NCI-H774 (cell line): ENCODE data around the gene POMT2.
"Not testable (repeated sequence)": the region's sequence is repeated elsewhere in the genome, so short reads cannot be mapped to it uniquely, and the experiment has no call there.

Source experiments
- DNase-seq: peaks from one replicate; lab custom pipeline; 2025; lab: John Stamatoyannopoulos, UW

The POMT2 gene

DNA sequence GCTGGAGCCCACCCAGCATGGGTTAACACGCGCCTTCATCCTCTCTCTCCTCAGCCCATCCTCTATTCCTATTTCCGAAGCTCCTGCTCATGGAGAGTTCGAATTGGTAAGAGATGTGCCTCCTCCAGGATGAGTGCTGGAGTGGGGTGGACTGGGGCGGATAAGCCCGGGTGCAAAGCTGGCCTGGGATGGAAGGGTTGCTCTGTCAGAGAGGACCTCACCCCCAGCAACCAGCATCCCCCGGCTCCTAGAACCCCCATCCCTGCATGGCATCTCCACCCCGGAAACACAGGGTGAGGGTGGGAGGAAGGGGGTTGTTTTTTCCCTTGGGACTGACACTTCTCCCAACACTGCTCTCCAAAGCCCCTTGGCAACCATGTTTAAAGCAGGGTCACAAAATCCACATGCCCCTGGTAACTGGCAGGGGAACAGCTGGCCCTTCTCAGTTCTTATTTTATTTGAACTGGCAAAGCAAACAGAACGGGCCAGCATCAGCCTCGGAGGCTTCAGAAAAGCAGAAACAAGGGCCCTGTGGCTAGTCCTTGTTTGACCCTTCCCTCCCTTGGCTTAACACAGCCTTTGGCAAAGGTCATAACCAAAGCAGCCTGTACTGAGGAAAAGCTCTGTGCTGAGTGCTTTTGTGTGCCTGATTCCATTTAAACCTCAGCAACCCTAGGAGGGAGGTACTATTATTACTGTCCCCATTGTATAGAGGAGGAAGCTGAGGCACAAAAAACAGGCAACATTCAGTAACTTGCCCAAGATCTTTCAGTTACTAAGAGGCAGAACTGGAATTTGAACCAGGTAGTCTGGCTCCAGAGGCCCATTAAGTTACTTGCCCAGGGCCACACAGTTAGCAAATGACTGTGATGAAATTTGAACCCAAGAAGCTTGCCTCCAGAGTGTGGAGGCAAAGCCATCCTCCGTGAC is 4.4 kb upstream of the POMT2 start:
- DNase-seq, result no peak

DNA sequence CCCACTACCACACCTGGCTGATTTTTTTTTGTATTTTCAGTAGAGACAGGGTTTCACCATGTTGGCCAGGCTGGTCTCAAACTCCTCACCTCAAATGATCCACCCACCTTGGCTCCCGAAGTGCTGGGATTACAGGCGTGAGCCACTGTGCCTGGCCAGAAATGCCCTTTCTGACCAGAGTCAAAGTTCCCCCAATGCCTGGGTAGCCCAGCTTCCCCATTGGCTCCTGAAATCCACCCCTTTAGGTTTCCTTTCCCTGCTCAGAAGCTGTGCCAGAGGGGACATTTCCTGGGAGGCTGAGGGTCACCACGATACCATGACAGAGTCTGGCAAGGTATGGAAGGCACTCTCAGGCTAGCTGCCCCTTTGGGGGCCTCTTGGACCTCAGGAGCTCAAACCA is 3.6 kb upstream of the POMT2 start:
- DNase-seq, result no peak

DNA sequence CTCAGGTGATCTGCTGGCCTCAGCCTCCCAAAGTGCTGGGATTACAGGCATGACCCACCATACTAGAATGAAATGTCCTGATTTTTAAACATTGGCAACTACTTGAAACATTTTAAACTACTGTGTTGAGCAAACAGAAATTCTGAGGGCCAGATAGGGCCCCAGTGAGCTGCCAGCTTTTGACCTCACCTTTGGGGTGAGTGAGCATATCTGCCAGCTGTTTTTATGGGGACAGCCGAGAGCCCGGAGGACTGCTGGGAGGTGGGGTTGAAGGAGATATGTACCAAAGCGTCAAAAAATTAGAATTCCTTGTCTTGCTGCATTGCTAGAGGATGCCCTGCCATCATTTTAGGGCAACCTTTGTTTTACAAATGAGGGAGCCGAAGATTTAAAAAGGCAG is 2.9 kb upstream of the POMT2 start:
- DNase-seq, result no peak

DNA sequence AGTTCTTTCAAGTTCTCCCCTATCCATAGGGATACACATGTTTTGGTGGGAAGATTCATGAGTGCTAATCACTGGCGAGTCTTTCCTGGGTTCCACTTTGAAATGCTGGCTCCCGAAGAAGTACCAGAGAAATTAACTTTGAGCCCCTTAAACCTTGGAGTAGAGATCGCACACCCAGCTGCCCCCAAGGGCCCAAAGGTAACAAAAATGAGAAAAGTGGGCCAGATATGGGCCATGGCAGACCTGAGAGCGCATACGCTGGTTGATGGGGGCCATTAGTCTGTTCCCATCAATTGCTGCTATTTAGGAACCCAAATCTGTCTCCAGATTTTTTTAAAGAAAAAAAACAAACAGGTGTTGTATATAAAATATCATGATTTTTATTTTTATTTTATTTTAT is 2.3 kb upstream of the POMT2 start:
- no peak for DNase-seq

DNA sequence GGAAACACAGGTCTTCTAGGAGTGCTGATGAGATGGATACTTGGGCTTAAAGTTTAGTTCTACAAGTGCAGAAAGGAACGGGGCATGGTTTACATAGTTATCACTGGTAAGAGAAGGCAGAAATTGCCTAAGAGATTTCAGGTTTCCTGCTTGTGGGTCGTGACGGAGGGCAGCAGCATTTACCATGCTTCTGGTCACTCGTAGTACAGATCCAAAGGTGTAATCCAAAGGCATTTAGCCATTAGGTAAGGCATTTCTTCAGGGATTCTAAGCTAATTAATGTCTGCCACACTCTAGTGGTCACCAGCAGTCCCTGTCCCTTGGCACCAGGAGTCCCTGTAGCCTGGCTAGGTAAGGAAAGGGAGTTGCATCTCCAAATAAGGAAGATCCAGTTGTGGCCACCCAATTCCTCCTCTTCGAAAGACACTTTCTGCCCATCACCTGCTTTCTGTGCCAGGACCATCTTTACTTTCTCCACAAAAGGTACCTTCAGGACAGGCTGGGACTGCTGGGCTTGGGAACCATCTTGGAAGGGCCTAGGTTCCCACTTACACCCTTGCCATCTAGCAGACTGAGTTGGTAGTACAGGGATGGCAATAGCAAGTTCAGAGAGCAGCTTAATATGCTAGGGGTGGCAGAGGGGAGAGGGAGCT is 1.7 kb upstream of the POMT2 start:
- no peak for DNase-seq

DNA sequence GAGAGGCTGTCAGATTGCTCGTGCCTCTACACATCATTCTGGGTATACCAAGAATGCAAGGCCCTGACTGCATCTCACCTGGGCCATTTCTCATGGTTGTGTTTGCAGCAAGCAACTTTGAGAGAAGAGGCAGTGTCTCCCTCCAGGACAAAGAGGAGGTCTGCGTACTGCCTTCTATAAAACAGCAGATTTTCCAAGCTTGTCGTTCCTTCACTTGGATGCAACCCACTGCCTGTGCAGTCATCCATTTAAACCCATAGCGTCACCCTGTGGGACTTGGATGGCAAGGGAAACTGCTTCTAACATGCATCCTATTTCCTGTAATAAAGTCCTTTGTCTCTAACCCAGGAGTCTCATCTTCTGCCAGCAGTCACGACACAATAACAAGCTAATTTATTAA is 1.3 kb downstream of the POMT2 start:
- DNase-seq, result no peak

DNA sequence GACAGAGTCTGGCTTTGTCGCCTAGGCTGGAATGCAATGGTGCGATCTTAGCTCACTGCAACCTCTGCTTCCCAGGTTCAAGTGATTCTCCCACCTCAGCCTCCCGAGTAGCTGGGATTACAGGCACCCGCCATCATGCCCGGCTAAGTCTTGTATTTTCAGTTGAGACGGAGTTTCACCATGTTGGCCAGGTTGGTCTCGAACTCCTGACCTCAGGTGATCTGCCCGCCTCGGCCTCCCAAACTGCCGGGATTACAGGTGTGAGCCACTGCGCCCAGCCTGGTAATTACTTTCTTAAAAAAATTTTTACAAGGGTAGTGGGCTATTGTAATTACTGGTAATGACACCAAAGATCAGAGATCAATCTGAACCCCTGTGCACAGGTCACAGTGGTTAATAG is 1.9 kb downstream of the POMT2 start:
- DNase-seq, result not testable (repeated sequence)

DNA sequence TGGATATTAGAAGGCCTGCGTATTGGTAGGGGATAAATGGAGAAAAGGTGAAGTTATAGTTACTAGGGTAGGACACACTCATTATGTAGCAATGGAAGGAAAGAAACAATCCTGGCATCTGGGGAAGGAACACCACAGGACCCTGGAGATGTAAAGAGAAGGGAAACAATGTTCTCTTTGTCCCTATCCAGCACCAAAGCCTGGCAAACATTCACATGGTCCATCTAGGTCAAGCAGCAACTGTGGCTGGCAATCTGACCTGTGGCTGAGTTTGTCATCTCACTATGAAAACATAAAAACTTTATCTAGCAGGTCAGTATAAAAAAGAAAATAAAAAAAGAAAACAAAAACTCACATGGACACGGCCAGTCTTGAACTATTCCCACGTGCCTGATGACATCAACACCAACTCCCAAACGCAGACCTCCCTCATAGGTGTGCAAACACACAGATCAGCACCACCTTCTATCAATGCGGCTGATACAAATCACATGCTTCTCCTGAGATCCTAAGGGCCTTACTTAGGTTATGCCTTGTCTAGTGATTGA is 2.6 kb downstream of the POMT2 start:
- DNase-seq, result no peak

DNA sequence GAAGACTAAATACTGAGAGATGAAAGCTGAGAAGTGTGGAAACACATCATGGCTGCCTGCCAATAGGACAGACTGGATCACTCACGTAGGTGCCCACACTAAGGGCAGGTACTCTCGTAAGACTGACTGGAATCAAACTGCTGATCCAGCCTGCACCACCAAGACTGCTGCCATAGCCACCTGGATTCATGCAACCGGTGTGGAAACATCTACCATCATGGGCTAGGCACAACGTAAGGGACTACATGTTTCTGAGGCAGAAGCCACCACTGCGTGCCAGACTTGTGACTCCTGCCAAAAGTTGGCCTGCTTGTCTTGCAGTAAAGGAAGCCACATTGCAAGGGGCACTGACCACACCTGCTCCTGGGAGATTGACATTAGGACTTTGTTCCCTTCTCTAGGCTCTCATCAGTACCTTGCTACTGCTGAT is 3.8 kb downstream of the POMT2 start:
- no peak for DNase-seq

DNA sequence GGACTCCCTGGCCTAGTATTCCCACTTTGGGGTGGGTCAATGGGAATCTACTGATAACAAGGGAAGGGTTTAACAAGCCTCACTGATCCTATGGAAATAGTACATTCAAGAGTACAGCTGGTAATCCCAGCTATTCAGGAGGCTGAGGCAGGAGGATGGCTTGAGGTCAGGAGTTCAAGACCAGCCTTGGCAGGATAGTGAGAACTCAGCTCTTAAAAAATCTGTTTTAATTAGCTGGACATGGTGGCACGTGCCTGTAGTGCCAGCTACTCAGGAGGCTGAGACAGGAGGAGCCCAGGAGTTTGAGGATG is 4.5 kb downstream of the POMT2 start:
- no peak for DNase-seq

DNA sequence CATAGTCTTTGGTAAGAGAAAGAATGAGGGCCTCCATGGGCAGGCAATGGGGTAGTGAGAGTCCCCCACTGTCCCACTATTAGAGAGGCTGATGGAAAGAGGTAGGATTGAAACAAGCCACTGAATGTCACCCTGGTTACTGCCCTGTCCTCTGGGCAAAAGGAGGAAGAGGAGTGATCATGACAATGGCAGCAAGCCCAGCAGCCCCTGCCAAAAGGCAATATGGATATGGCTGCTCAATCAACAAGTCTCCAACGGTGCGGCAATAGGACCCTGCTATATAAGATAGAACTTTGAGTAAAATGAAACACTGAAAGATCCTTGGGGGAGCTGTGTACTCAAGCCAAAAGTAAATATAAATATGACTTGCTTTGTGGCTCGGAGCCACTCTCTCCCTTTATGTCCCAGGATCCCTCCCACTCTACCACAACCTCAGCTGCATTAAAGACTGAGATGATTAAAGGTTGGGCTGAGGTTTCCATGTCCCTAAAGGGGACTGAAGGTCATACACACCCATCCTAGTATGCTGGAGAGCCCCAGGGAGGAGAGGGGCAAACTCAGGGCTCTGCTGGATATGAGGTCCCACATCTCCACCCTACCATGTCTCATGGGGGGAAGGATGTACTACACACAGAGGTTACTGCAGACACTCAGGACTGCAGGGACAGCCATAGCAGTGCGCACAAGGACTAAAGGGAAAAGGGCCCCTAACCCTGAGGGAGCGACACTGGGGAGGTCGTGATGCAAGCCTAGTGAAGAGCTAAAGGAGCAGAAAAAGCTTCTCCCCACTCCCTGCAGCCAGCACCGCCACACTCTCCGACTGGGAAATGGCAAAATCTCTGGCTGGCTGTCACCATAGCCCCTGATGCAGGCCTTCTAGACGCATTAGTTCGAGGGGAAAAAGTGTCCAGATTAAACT is 5.9 kb downstream of the POMT2 start:
- DNase-seq, result no peak

DNA sequence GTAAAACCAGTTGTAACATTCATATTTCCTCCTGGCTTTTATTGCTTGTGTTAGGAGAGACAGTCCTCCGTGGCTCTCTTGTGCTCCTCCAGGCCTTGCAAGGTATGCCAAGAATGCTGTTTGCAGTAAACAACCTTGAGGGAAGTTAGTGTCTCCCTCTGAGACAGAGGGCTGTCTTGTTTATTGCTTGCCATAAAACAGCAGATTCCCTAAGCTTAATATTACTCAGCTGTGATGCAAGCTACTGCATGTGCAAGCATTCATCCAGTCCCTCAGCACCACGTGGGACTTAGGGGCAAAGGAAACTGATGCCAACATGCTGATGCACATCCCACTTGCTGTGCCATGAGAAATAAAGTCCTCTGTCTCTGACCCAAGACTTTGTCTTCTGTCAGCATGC is 6.6 kb downstream of the POMT2 start:
- DNase-seq, result no peak

DNA sequence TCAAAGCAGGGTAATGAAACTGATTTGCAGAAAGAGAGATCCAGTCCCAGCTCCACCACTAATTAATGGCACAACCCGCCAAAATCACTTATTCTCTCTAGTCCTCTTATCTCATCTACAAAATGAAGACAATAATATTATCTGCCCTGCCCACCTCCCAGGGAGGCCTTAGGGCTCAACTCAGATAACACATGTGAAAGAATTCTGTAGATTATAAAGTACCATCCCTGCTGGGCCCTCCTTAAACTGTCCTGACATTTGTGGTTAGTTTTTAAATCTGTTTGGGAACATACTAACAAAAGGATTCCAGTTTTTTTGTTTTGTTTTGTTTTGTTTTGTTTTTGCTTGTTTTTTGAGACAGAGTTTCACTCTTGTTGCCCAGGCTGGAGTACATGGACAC is 7.3 kb downstream of the POMT2 start:
- DNase-seq, result no peak

DNA sequence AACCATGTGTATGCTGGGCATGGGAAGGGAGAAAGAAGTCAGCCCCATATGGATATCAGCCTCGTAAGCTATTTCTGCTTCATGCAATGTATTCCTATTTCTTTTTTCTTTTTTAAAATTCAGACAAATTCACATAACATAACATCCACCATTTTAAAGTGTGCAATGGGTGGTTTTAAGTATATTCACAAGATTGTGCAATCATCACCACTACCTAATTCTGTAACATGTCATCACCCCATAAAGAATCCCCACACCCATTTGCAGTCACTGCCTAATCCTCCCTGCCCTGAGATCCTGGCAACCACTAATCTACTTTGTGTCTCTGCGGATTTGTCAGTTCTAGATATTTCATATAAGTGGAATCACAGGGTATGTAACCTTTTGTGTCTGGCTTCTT is 9.5 kb downstream of the POMT2 start:
- DNase-seq, result no peak

DNA sequence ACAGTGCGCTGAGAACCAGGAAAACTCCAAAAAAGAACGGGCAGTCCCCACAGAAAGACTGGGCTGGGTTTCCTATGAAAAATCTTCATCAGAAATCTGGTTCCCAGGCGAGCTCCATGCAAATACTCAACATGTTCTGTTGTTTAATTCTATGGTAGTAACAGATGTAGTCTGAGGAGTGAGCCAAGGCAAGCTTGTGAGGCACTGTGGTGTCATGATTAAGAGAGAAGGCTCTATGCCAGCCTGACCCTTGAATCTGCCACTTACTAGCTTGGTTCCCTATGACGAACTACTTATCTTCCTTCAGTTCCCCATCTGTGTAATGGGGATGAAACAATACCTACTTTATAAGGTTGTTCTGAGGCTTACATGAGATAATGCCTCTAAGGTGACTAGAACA is 10.7 kb downstream of the POMT2 start:
- no peak for DNase-seq

DNA sequence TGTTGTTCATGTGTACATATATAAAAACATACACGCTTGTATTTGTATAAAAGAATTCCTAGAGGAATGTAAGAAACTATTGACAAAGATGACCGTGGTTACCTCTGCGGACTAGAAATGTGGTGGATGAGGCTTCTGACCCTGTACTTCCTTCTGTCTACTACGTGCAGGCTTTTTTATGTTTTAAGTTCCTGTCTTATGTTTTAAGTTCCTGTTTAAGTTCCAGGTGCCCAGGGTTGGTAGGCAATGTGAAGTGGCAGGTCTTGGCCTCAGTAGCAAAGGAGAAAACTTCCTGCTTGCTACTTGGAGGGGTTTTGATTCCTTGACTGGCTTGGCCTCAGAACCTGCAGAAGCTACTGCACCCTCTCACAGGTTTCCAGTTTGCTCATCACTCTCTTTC is 11.6 kb downstream of the POMT2 start:
- no peak for DNase-seq

DNA sequence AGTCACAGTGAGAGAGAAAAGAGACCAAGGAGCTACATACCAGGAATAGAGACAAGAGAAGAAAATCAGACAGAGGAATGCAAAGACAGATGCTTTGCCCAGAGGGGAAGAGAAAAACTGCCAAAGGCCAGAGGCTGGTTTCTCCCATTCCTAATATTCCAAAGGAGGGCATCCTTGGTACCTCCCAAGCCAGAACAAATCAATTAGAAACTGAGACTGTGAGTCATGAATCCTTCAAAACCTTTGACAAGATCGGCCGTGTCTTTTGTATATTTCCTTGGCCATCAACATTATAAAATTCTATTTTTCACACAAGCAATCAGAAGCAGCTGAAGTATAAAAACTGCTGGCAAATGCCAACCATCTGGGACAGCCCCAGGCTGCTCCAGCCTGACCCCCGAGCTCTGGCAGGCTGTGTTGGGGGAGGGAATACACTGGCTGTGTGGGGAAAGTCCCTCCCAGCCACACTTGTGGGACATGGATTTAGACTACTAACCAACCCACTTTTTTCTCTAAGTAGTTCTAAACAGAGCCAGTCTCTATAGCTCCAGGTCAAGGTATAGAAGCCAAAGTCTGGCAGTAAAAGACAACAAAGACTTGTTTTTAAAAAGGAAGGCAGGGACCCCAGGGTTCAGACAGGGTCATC is 13.7 kb downstream of the POMT2 start:
- no peak for DNase-seq

DNA sequence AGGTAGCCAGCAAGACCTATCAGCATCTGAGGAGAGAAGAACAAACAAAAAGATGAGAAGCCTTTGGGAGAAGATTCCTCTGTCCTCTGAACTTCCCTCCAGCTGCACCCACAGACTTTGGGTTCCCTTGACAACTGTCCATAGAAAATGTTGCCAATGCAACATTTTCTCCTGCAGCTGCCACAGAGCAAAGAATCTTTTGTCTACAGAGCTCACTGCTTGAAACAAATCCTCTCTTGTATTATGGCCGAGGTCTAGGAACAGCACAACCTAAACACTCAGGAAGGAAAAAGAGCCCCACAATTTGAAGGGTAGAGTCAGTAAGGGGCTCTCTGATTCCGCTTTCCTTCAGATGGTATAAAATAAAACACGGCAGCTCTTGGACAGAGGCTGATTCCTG is 14.3 kb downstream of the POMT2 start:
- no peak for DNase-seq

DNA sequence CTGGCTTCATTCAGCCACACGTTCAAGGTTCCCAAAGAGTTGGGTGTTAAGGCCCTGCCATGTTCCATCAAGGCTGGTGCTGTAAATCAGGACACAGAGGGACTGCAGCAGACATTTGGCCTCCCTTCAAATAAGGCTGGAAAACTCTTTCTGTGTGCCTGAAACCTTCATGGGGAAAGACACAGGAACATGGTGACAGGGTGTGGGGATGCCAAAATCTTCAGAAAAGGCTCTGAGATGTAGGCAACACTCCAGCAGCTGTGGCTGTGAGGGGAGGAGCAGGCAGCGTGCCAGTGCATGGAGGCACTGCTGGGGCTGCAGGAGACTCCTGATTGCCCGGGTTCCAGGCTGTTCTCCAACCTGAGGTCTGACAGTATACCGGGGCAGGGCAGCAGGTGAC is 15.0 kb downstream of the POMT2 start:
- no peak for DNase-seq

DNA sequence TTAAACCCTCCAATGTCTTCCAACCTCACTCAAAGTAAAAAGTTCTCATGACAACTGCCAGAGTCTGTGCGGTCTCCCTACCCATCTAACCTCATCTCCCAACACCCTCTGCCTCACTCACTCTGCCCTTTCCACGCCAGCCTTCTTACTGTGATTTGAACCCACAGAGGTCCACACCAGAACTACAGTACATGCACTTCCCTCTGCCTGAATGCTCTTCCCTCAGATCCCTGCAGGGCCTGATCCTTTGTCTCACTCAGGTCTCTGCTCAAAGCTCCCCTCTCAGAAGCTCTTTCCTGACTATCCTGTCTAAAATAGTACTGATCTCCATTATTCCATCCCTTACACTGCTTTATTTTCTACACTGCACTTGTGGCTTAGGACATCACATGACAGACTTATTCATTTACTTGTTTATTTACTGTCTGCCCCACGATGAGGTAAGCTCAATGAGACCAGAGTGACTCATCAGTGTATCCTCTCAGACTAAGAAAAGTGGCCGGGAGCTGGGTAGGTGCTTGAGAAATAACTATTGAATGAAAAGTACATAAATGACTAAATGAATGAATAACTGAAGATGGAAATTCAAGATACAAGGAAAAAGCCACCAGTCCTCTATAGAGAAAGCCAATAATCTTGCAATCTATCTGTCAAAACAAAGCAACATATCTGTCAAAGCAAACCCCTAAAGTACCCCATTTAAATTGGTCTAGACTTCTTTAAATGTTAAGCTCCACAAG is 17.1 kb downstream of the POMT2 start:
- peak; percentile 29 for DNase-seq

DNA sequence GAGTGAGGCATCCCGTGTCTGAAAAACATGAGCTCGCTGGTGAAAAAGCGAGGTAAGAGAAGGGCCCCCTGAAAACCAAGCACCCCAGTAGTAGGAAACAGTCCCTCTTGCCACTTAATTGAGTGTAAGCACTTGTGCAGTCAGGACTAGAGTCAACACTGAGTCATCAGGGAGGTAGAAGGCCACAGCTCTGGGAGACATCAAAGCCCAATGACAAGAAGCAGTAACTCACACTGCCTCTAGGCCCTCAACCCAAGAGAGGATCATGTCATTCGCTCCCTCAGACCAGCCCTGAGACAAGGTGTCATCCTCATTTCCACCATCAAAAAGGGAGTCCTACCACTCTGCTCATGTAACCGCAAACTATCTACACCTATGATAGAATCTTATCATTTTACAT is 17.8 kb downstream of the POMT2 start:
- DNase-seq, result no peak
